Activated CD4-positive, alpha-beta T cell treated with anti-CD3 and anti-CD28 coated beads, Interleukin-2, amount 50 U/mL, for 4 hours (primary cell): Measurements from ENCODE around the gene RAB11FIP5.
"Not testable (repeated sequence)": the region's sequence is repeated elsewhere in the genome, so short reads cannot be mapped to it uniquely, and the experiment has no call there.

Experiments used
- DNase-seq, 2 experiments: peaks; one replicate each; pipeline ENCODE4 v3.0.0-alpha.2; 2020

Gene RAB11FIP5

DNA sequence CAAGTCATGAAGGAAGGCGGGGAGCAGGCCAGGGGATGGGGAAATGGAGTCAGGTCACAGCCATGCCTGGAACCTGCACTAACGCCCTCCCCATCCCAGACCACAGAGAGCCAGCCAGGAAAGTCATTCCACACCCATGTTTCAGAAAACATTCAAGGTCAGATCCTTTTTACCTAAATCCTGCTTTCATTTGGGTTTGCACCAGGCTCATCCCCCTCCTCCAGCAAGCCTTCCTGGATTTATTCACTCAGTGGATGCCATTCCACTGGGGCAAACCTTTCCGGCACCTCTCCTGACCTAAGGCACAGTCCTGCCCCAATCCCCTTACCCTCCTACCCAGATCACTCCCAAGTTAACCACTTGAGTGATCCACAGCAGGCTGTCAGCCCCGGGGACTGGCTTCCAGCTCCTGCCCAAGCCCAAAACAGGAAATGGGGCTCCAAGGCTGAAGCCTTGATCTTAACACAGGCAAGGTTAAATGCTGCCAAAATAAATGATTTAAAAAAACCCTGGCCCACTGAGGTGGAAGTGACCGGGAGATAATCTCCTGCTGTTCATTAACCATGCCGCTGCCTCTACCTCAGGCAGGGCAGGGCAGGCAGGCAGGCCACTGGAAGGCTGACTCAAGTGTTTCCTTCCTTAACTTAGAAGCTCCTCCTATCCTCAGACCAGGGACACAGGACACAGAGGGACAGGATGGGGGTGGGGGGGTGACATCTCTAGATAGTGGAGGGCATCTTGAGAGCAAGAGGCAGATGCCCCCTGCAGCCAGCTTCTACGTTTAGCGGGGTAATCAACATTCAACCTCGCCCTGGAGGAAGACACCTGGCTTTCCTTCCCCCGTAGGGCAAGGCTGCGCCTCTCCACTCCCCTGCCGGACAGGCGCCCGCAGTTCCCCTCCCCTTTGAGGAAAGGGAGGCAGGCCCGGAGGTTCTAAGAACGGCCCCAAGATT is 1.4 kb downstream of the RAB11FIP5 start:
- no peak for DNase-seq

DNA sequence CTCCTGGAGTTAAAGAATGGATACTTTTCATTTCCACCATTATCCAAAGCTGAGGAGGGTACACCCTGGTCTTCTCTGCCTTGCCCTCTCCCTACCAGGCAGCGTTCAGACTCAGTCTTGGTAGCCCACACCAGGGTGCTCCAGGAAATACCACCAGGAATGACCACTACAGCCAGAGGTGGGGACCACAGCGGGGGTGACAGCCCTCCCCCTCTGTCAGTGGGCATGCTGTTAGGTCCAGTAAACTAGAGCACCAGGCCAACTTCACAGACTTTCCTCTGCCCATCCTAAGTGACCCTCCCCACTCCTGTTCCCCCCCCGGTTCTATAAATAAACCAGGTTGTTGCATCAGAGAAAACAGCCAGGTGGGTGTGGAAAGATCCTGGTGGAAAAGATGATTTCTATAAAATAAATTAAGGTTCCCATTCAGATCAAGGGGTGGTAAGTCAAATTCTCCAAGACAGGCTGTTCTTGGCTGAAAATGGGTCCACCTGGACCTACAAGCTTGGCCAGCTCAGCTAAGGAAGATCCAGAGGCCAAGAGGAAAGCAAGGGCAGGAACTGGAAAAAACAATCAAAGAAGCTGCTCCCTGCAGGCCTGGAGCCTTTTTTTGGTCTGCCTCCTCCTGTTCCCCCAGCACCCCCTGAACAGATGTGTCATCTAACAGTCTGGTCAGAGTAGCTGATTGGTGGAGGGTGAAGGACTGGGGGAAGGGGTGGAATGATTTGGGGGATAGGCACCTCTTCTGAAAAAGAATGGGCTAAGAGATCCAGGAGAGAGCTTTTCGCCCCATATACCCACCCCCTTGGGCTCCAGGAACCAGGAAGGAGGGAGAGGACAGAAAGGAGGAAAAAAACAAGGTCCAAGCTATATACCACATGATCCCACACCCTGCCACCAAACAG is 2.3 kb downstream of the RAB11FIP5 start:
- DNase-seq: no peak

DNA sequence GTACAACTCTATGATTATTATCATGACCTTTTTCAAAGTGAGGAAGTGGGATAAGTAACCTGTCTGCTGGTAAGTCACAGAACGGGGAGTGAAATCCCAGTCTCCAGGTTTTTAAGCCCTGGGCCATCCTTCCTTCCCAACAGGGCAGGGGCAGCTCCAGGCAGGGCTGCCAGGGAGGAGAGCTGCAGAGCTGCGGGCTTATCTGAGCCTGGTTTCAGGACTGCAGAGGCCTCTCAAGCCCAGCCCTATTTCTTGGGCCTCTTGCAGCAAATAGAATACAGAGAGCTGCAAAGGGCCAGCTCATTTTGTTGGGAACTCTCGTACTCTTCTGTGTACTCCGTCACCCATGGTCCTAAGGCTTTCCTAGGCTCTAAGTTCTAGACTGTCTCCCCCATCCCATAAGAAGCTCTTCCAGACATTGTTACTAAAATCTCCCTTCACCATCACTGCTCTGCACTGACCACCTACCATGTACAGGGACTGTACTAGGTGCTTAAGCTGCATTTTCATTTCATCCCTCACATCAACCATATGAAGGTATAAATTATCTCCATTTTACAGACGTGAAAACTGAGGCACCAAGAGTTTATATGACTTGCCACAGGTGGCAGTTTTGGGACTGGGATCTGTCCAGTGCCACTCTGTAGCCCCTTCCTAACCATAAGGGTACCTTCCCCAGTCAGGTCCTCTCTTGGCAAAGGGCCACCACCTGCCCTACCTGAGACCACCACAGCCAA is 3.1 kb downstream of the RAB11FIP5 start:
- no peak for DNase-seq

DNA sequence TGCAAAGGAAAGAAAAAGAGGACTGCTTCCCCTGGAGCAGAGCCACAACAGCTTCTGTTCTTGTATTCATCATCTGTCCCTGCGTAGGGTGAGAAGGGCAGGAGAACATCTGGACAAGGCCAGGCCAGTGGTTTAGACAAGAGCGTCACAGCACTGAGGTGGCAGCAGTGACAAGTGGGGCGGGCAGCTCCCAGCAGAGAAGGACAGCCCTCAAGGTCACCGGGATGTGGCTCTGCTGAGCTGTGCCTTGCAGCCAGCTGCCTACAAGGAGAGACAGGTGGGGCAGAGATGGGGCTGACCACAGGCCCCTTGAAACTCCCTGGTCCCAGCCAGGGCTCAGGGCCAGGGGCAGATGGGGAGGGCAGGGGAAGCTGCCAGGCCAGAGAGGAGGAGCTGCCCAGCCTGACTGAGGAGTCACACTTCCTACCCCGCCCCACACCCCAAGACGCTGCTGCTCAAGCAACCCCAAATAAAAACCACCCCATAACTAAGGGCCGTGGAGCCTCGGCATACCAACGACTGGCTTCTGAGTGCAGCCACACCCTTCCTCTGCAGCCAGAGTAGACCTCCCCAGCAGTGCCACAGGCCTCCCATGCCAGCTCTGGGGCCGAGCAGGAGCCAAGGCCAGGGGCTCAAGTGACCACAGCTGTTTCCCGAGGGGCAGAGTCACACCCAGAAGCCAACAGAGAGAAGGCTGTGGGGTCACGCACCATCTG is 5.4 kb downstream of the RAB11FIP5 start:
- DNase-seq: no peak

DNA sequence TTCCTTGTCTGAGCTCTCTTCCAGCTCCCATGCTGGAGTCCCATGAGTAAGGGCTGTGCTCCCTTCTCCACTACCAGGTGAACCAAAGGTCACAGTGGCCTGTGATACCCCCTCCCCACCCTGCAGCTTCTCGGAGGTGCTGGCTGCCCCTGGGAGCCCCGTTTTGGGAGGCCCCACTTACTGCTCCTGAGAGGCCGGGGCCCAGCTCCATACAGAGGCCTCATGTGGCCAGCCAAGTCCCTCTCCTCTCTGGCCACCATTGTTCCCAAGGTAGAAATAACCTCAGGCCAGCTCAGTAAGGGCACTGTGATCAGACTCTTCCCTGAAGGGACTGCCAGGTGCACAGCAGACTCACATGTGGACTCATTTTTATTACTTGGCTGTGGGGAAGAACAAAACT is 6.0 kb downstream of the RAB11FIP5 start:
- DNase-seq: no peak

DNA sequence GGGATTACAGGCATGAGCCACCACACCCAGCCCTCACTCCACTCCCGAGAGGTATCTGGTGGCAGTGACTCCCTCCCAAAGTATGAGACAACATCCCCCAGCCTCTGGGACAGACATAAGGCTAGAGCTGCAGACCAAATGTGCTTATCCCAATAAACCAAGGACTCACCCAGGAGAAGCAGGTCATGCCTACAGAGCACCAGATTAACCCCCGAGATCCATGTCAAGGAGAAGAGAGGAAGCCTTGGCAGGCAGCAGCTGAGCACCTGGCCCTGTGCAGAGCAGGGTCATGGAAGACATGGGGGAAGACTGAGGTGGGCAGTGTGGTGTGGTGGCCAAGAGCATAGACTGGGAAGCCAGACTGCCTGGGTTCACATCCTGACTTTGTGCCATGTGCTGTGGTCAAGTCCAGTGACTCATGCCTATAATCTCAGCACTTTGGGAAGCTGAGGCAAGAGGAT is 7.2 kb downstream of the RAB11FIP5 start:
- DNase-seq: no peak

DNA sequence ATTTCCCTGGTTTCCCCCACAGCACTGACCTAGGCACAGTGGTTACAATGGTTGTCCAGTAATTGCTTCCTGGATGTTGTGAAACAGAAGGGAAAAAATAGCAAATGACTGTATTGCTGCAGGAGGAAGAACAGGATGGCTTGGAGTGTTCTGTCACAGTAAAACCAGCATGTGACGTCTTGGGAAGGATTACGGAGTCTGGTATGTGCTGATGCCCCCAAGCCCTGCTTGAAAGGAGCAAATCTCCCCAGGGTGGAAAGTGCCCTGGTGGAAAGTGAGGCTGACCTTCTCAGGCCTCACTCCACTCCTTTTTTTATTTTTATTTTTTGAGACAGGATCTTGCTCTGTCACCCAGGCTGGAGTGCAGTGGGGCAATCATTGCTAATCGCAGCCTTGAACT is 7.8 kb downstream of the RAB11FIP5 start:
- DNase-seq: no peak

DNA sequence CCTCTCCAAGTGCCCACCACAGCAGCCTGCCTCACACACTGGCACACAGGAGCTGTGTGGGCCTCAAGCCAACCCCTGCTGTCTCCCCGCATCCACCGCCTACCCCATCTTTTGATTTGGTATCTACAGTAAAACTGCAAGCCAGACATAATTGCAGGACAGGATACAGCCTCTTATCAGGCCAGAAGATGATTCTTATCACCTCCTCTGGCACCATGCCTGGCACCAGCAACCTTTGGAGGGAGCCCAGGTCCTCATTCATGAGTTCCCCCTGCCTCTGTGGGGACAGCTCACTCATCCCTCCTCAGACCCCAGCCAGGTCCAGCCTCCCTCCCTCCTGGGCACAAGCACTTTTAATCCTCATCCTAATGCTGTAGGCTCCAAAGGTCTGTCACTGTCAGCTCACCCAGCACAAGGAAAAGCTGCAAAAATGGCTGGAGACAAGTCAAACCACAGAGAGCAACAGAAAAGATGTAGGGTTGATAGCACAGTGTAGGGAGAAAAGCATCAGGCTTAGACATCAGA is 9.7 kb downstream of the RAB11FIP5 start:
- DNase-seq: no peak

DNA sequence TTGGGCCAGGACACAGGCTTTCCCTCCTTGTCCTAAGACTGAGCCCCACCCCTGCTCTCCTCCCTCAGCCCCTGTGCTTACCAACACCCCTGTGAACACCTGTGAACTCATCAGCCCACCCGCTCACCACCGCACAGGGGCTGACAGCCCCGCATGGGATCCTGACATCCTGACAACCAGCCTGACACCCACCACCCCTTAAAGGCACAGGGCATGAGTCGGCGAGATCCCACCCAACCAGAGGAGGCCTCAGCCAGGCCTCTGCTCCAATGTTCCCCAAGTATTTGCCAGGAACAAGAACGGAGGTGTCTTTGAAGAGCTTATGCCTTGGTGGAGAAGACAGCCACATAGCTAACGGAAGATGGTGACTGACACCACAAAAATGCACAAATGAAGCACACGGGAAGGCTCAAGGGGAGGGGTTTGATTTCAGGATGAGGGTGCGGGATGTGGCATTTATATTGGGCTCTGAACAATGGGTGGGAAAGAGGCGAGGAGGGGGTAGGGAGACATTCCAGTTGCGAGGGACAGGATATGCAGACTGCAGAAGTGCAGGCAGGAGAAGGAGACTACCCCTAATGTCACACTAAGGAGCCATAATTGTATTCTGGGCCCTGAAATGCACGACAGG is 11.0 kb downstream of the RAB11FIP5 start:
- no peak for DNase-seq

DNA sequence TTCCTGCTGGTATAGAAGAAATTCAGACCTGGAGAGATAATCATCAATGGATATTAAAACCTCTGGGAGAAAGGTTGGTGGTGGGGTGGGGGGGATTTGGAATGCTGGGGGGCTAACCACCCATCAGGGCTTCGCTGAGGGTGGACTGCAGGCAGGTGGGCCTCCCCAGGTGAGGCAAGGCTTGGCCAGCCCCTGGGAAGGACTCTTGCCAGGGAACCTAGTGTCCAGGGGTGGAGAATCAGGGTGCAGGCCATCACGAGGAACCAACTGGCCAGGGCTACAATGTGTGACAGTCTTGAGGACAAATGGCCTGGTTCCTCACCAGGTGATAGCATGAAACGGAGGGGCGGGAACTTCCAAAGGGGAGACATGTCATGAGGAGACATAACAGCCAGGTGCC is 11.8 kb downstream of the RAB11FIP5 start:
- no peak for DNase-seq

DNA sequence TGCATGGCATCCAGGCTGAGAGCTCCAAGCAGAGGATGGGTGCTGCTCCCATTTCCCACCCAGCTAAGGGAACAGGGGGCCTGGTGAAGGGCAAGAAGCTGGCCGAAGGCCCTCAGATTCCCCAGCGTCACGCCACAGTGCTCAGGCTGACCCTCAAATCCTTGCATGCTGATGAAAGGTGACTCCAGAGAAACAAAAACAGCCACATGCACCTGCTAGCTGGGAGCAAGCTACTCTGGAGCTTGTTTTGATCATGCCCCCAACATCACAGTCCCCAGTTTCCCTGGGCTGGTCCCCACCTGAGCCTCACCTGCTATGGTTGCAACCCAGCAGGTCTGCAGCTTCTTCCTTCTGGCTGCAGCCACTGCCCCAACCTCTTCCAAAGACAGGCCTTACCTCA is 13.3 kb downstream of the RAB11FIP5 start:
- DNase-seq: no peak

DNA sequence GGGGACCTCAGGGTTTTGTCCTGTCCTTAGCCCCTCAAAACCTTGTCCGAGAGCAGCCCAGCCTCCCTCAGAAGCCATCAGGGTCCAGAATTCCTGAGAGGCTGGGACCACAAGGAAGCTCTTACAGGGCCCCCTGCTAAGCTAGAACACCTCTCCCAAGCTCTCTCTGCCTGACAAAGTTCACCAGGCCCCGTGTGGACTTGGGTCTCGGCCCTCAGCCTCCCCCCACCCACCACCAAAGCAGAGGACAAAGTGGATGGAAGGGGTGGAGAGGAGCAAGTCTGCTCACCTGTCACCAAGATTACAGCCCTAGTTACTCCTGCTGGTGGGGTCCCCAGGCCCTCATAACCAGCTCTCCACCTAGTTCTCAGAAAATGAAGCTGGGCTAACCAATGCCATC is 16.8 kb downstream of the RAB11FIP5 start:
- DNase-seq: no peak

DNA sequence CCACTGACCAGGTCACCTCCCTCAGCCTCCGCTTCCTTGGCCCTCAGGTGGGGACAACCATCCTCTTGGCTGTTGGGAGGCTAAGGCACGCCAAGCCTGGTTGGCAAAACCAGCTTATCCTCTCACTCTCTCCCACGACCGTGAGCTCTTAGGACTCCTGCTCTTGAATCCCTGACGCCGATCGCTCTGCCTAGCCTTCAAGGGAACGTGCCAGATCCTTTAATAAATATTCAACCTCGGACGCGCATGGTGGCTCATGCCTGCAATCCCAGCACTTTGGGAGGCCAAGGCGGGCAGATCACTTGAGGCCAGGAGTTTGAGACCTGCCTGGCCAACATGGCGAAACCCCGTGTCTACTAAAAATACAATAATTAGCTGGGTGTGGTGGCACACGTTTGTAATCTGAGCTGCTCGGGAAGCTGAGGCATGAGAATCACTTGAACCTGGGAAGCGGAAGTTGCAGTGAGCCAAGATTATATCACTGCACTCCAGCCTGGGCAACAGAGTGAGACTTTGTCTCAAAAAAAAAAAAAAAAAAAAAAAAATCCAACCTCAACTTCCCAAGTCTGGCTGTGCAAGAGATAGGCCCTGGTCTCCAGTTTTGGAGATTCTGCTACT is 19.0 kb downstream of the RAB11FIP5 start:
- not testable (repeated sequence) for DNase-seq

DNA sequence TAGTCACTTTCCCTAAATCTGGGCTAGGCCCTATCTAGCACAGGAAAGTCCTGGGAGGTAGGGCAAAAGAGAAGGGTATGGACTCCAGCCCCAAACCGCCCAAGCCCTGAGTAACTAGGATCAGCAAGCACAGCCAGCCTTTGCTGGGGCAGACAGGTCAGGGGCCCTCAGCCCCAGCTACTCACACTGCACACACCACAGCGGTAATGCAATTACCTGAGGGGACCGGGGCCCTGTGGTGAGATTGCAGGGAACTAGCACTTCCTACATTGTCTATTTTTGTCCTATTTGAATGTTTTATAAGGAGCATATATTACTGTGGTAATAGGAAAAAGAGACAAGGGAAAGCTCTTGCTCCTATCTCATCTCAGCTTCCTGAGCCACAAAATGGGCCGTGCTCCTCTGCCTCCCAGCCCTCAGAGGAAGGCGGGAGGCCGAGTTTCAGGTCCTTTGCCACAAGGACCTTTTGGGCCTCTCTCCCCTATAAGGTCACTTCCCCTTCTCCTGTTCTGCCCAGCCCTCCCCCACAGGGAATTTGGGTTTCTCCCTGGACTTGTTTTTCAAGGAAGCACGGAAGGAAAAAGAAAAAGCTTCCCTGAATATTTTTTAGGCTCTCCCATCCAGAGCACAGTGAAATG is 20.5 kb downstream of the RAB11FIP5 start:
- no peak for DNase-seq

DNA sequence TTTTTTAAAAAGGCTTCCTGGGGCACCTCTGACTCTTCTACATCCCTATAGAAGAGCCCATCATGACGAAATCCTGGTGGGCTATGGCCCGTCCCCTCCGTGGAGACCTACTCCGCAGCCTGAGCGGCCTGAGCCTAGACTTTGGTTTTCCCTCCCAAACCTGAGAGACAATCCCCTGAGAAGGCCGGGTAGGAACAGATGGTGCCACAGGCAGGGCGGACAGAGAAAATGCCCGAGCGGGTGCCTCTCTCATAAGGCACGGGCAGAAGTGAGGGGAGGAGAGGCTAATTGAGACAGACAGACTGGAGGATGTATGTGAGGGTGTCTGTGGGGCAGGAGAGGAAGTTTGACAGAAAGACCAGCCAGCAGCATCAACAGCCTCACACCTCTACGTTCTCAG is 21.1 kb downstream of the RAB11FIP5 start:
- no peak for DNase-seq

DNA sequence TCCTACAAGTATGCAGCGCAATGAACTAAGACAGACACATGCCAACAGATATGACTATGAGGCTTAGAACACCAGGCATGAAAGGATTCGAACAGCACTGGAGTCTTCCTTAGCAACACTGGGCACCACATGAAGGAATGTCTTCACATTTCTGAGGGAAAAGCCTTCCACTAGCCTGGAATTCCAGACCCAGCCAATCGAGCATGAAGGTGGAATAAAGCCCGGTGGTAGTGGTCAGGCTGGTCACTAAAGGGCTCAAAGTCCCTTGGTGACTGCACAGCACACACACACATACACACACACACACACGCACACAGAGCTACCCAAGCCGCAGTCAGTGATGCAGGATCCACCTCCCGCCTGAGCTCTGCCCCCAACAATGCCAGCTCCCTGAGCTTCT is 21.6 kb downstream of the RAB11FIP5 start:
- DNase-seq: no peak

DNA sequence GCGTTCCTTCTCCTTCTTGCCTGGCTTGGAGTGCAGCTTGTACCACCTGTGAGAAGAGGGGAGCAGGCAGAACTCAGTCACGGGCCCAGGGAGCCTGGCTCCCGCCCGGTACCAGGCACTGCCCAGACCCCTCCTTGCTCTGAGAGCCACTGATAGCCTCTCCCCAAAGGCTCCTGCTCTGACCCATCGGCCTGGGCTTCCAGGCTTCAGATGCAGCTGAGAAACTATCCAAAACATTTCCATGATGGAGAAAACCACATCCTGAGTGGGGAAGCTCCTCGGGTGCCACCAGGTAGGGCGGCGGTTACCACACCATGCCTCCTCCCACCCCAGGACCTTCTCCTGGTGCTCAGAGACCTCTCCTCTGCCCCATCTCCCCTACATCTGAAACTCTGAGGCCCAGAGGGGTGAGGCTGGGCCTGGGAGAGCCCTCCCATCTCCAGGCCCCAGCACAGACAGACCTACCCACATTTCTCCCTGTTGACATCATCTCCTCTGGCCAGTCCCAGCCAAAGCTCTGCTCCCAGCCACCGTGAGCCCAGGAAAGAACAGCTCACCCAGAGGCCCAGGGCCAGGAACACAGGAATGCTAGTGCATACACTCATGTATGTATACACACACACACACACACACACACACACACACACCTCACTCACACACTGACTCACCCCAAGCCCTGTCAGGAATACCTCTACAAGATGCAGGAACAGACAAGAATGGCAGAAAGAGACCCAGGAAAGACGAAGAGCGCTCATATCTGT is 23.3 kb downstream of the RAB11FIP5 start:
- DNase-seq: no peak

DNA sequence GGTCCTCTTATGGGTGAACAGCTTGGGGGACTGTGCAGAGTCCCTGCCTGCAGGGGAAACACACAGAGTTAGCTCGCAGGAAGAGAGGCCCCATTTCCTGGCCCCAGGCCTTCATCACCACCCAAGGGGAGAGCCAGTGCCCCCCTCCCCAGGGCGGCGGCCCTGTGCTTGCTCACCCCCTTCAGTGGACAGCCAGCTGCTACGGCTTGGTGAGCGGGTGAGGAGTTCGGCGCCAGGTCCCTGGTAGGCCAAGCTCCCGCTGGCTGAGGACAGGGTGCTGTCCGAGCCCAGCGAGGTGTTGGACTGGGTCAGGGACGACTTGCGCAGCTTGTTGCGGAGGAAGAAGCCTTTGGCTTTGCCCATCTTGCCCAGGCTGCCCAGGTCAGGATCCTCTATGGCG is 24.0 kb downstream of the RAB11FIP5 start:
- DNase-seq: no peak

DNA sequence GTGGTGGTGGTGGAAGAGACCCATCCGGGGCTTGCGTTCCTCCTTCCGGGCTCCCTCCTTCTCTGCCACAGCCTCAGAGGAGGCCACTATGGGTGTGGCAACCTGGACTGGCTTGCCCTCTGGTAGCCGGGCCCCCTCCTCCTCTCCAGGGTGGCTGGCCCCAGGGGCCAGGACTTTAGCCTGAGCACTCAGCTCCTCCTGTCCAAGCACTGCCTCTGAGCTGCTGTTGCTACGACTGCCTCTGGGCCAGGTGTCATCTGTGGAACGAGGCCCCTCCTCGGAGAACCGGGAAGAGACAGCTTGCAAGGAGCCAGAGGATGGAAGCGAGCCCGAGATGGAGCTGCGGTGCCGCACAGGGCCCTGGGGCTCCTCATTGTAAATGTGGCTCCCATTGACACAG is 24.5 kb downstream of the RAB11FIP5 start:
- no peak for DNase-seq

DNA sequence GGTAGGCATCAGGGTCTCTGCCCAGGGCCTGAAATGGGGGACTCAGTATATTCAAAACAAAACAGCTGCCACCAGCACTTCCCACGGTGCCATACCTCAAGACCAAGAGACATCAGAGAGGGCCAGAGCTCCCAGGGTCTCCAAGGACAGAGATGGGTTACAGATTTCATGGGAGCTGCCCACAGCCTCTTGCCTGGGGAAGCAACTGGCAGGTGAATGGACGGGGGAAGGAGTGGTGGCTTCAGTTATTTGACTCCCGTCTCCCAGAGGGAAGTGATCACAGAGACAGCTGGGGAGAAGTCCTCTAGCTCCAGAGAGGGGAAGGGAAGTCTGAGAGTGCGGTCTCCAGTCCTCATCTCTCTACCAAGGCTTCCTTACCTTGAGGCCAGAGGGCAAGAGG is 25.4 kb downstream of the RAB11FIP5 start:
- DNase-seq: no peak
